ENCODE data around the gene CDT1.

Gene CDT1

DNA sequence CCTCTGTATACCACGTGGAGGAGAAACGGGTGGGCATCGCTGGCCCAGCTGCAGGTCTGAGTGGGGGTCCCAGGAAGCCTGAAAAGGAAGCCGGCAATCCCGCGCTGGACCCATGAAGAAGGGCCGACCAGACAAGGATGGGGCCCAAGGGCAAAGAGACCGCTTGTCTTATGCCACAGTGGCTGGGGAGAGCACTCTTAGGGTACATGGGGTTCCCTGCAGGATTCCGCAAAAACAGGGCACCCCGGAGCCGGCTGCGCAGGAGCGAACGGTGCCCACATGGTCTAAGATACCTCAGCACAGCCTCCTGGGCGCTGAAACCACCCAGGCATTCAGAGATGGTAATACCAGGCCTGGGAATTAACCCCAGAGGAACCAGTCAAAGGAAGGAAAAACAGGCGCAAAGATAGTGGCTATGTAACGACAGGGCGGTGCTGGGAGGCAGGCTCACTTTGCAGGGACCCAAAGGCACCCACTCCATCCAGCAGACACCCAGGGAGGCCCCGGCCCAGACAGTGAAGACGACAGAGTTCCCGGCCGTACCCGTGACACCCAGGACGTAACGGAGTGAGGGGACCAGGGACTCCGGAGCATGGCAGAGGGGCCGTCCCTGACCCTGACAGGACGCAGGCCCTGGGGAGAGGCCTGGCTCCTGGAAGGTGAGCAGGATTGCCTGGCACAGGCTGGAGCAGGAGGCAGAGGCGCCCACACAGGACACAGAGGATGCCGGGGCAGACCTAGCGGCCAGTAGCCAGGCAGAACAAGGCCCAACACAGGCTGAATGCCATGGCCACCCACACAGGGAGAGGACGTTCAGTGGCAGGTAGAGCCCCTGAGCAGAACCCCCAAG is 28.8 kb upstream of the CDT1 start:
- H3K4me1 ChIP-seq (ENCODE audit: insufficient read depth, low read length) = peaks cover 21% of the 10 kb centered on the region; the same call in 1 of the 2 replicates
- H3K9me3 ChIP-seq (ENCODE audit: control insufficient read depth, insufficient read depth, low read length) = no peaks in the 10 kb centered on the region
- H3K36me3 ChIP-seq (ENCODE audit: insufficient read depth, low read length) = no peaks in the 10 kb centered on the region
- no peak overlapping the region for H3K9ac ChIP-seq (ENCODE audit: low read depth, low read length)

DNA sequence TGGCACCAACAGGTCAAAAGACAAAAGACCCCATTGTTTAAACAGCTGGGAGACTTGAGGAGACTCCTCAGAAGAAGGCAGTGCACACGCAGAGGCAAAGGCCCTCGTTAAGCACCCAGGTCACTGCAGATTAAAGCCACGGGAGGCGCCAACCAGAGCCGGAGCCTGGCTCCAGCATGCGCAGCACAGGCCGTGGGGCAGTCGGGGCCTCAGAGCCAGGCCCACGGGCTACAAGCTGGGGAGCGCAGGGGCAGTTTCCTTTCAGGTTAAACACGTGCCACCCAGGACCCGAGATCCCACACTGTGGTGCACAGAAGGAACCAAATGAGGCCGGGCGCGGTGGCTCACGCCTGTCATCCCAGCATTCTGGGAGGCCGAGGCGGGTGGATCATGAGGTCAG is 27.8 kb upstream of the CDT1 start:
- Histone ChIP-seq H3K4me1 (ENCODE audit: insufficient read depth, low read length) (peaks cover 12% of the 10 kb centered on the region; the same call in 1 of the 2 replicates), H3K9me3 (ENCODE audit: control insufficient read depth, insufficient read depth, low read length) (no peaks in the 10 kb centered on the region), H3K36me3 (ENCODE audit: insufficient read depth, low read length) (no peaks in the 10 kb centered on the region), H3K9ac (ENCODE audit: low read depth, low read length) (no peak overlapping the region)

GRCh38 chr16:88777471-88778270 is 25.9 kb upstream of the CDT1 start:
- Histone ChIP-seq H3K4me1 (ENCODE audit: insufficient read depth, low read length) (peaks cover 19% of the 10 kb centered on the region; the same call in 1 of the 2 replicates), H3K9ac (ENCODE audit: low read depth, low read length) (no peak overlapping the region)

GRCh38 chr16:88778271-88778525 is 25.4 kb upstream of the CDT1 start:
- no peak overlapping the region for H3K9ac ChIP-seq (ENCODE audit: low read depth, low read length)
- peaks cover 19% of the 10 kb centered on the region; the same call in 1 of the 2 replicates for H3K4me1 ChIP-seq (ENCODE audit: insufficient read depth, low read length)
- no peaks in the 10 kb centered on the region for H3K9me3 ChIP-seq (ENCODE audit: control insufficient read depth, insufficient read depth, low read length)
- H3K36me3 ChIP-seq (ENCODE audit: insufficient read depth, low read length) = no peaks in the 10 kb centered on the region

More at GRCh38 chr16:88777471-88778270, 25.9 kb upstream of the CDT1 start:
- Histone ChIP-seq H3K9me3 (ENCODE audit: control insufficient read depth, insufficient read depth, low read length) (no peaks in the 10 kb centered on the region), H3K36me3 (ENCODE audit: insufficient read depth, low read length) (no peaks in the 10 kb centered on the region)

DNA sequence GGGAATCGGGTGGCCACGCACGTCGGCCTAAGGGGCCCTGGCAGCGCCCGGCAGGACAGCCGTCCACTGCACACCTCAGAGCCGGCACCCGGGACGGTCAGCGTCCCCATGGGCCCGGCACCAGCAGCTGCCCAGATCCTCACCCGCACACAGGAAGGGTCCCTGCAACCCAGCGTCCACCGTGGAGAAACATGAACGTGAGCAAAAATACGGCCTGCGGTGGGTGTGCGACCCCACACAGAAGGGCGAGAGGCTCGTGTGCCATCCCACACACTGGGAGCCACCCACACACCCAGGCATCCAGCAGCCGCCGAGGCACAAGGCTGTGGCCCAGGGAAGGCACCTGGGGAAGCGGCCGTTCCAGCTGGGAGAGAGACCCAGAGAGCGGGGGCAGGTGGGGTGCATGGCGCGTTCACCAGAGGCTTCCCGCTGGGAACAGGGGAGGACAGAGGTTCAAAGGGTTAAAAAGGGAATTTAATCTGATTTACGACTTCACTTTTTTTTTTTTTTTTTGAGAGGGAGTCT is 25.0 kb upstream of the CDT1 start:
- H3K9ac ChIP-seq (ENCODE audit: low read depth, low read length) = no peak overlapping the region
- no peaks in the 10 kb centered on the region for H3K36me3 ChIP-seq (ENCODE audit: insufficient read depth, low read length)
- H3K4me1 ChIP-seq (ENCODE audit: insufficient read depth, low read length) = peaks cover 16% of the 10 kb centered on the region; the same call in 1 of the 2 replicates
- no peaks in the 10 kb centered on the region for H3K9me3 ChIP-seq (ENCODE audit: control insufficient read depth, insufficient read depth, low read length)

GRCh38 chr16:88779406-88780141 is 24.0 kb upstream of the CDT1 start:
- Histone ChIP-seq H3K4me1 (ENCODE audit: insufficient read depth, low read length) (peaks cover 13% of the 10 kb centered on the region; the same call in 1 of the 2 replicates), H3K9ac (ENCODE audit: low read depth, low read length) (no peak overlapping the region), H3K9me3 (ENCODE audit: control insufficient read depth, insufficient read depth, low read length) (no peaks in the 10 kb centered on the region), H3K36me3 (ENCODE audit: insufficient read depth, low read length) (no peaks in the 10 kb centered on the region)

DNA sequence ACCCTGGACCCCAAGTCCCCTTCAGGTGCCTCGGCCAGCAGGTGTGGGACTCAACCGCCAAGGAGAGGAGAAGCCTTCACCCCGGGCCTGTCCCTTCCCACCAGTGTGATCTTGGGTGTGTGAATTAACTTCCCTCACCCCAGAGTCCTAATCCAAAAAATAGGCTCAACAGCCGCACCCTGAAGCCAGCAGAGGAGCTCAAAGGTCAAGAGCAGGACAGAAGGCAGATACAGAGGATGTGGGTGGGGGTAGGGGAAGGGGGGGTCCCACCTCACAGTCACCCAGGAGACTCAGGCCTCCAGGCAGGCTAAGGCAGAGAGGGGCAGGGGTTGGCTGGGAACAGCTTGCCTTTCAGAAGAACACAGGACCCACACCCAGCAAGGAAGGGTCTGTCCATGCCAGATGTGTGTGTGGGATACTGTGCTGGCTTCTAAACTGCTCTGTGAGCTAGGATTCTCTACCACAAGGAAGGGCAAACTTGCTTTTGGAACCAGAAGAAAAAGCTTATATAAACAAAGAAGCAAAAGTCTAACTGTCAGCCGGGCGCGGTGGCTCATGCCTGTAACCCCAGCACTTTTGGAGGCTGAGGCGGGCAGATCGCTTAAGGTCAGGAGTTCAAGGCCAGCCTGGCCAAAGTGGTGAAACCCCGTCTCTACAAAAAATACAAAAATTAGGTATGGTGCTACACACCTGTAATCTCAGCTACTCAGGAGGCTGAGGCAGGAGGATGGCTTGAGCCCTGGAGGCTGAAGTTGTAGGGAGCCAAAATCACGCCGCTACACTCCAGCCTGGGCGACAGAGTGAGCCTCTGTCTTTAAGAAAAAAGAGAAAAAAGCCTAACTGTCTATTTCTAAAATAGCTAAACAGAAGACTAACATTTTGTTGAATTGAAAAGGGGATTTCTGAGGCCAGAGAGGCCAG is 23.2 kb upstream of the CDT1 start:
- Histone ChIP-seq H3K9ac (ENCODE audit: low read depth, low read length) (no peak overlapping the region), H3K4me1 (ENCODE audit: insufficient read depth, low read length) (peaks cover 13% of the 10 kb centered on the region; the same call in 1 of the 2 replicates), H3K9me3 (ENCODE audit: control insufficient read depth, insufficient read depth, low read length) (no peaks in the 10 kb centered on the region), H3K36me3 (ENCODE audit: insufficient read depth, low read length) (no peaks in the 10 kb centered on the region)

- no peaks in the 10 kb centered on the region for H3K36me3 ChIP-seq (ENCODE audit: insufficient read depth, low read length)
- H3K9ac ChIP-seq (ENCODE audit: low read depth, low read length) = no peak overlapping the region
- no peaks in the 10 kb centered on the region for H3K9me3 ChIP-seq (ENCODE audit: control insufficient read depth, insufficient read depth, low read length)
- peaks cover 13% of the 10 kb centered on the region; the same call in 1 of the 2 replicates for H3K4me1 ChIP-seq (ENCODE audit: insufficient read depth, low read length)
Observed at GRCh38 chr16:88781140-88782077, 22.2 kb upstream of the CDT1 start.

- no peaks in the 10 kb centered on the region for H3K36me3 ChIP-seq (ENCODE audit: insufficient read depth, low read length)
- no peaks in the 10 kb centered on the region for H3K9me3 ChIP-seq (ENCODE audit: control insufficient read depth, insufficient read depth, low read length)
- H3K4me1 ChIP-seq (ENCODE audit: insufficient read depth, low read length) = peaks cover 13% of the 10 kb centered on the region; the same call in 1 of the 2 replicates
- H3K9ac ChIP-seq (ENCODE audit: low read depth, low read length) = no peak overlapping the region
Observed at GRCh38 chr16:88782454-88783390, 20.9 kb upstream of the CDT1 start.

- peak overlapping the region; percentile 70 for H3K9ac ChIP-seq (ENCODE audit: low read depth, low read length)
- peaks cover 13% of the 10 kb centered on the region; the same call in 1 of the 2 replicates for H3K4me1 ChIP-seq (ENCODE audit: insufficient read depth, low read length)
- no peaks in the 10 kb centered on the region for H3K9me3 ChIP-seq (ENCODE audit: control insufficient read depth, insufficient read depth, low read length)
- no peaks in the 10 kb centered on the region for H3K36me3 ChIP-seq (ENCODE audit: insufficient read depth, low read length)
Observed at GRCh38 chr16:88783391-88784073, 20.1 kb upstream of the CDT1 start.

- H3K36me3 ChIP-seq (ENCODE audit: insufficient read depth, low read length) = no peaks in the 10 kb centered on the region
- no peaks in the 10 kb centered on the region for H3K9me3 ChIP-seq (ENCODE audit: control insufficient read depth, insufficient read depth, low read length)
- H3K4me1 ChIP-seq (ENCODE audit: insufficient read depth, low read length) = peaks cover 13% of the 10 kb centered on the region; the same call in 1 of the 2 replicates
- H3K9ac ChIP-seq (ENCODE audit: low read depth, low read length) = peak overlapping the region; percentile 70
Observed at GRCh38 chr16:88784074-88784855, 19.3 kb upstream of the CDT1 start.
